ENCODE measurements around the gene CXorf38. TPM values are rescaled to one million over a fixed set of nuclear protein-coding genes. Genes with fewer than 3 reads are reported as not detected.

The CXorf38 gene
- total RNA-seq, 1 donor from 2014 or later: 6.3 TPM

DNA sequence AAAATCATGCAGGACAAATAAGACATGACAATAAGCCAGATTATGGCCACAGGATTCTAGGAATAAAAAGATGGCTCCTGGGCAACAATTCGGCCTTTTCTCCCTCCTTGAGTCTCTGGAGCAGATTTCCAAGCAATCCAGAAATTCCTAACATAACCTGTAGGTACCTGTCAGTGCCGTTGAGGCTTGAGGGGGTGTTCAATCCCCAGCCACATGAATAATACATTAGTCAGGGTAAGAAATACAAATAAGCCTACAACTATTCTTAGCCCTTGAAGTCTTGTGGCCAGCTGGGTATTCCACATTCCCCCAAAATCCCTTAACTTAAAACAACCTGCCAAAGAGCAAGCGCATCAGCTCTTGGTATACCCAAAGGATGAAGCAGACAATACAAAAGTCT is 9.7 kb downstream of the CXorf38 start:
- no peaks in the 10 kb centered on the region for H3K9me3 ChIP-seq (ENCODE audit: control insufficient read depth in 3 of 3, low read length in 3 of 3)
- no peak overlapping the region for H3K9ac ChIP-seq (ENCODE audit: low read depth in 1 of 3, low read length in 3 of 3)
- H3K27me3 ChIP-seq (ENCODE audit: control insufficient read depth in 3 of 3, insufficient read depth in 3 of 3, low read length in 3 of 3): peaks cover 0 to 4% (median 0%) of the 10 kb centered on the region in 3 donors
- peaks cover 10 to 37% (median 32%) of the 10 kb centered on the region in 3 donors for H3K36me3 ChIP-seq (ENCODE audit: control insufficient read depth in 3 of 3, insufficient read depth in 3 of 3, low read length in 3 of 3)
- peaks cover 0 to 8% (median 0%) of the 10 kb centered on the region in 3 donors for H3K4me1 ChIP-seq (ENCODE audit: control insufficient read depth in 3 of 3, insufficient read depth in 3 of 3, low read length in 3 of 3)
- H3K4me3 ChIP-seq (ENCODE audit: low read length in 3 of 3): no peak overlapping the region
- H3K27ac ChIP-seq (ENCODE audit: low read depth, low read length): no peak overlapping the region

DNA sequence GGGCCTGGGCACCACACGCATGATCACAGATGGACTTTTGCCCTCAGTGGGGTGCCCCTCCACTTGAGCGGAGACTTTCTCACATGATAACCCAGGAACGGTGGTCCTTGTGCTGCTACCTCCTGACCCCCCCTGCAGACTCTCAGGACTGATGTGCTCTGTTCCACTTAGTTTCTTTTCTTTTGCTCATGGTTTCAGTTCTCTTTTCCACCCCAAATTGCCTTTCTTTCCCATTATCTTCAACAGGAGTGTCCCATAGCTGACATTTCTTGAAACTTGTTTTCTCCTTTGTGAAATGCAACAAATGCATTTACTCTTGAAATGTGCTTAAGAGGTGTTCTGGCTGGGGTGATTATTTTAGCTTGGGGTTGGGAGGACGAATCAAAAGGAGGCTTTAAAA is 15.2 kb downstream of the CXorf38 start:
- Histone ChIP-seq H3K9me3 (ENCODE audit: control insufficient read depth in 3 of 3, low read length in 3 of 3) (no peaks in the 10 kb centered on the region), H3K27me3 (ENCODE audit: control insufficient read depth in 3 of 3, insufficient read depth in 3 of 3, low read length in 3 of 3) (no peaks in the 10 kb centered on the region), H3K36me3 (ENCODE audit: control insufficient read depth in 3 of 3, insufficient read depth in 3 of 3, low read length in 3 of 3) (peaks cover 14 to 48% (median 39%) of the 10 kb centered on the region in 3 donors), H3K27ac (ENCODE audit: low read depth, low read length) (no peak overlapping the region), H3K9ac (ENCODE audit: low read depth in 1 of 3, low read length in 3 of 3) (peak overlapping the region in 1 of 3 donors; percentile 54), H3K4me1 (ENCODE audit: control insufficient read depth in 3 of 3, insufficient read depth in 3 of 3, low read length in 3 of 3) (peaks cover 0 to 2% (median 0%) of the 10 kb centered on the region in 3 donors), H3K4me3 (ENCODE audit: low read length in 3 of 3) (no peak overlapping the region)

DNA sequence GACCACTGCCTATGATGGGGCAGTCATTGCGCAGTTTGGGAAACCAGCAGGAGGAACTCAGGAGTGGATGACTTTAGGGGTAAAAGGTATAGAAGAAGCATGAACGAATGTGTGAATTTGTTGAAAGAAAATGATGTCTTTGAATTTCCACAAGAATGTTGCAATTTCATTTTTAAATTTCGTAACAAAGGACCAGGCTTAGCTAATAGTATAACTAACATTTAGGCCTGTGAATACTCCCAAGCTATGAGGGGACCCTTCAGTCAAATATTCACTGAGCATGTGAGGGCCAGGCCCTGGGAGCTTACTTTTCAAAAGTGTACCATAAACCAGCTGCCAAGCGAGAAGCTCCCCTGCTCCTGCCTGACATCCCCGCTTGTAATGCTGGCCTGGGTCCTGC is 18.9 kb downstream of the CXorf38 start:
- H3K4me1 ChIP-seq (ENCODE audit: control insufficient read depth in 3 of 3, insufficient read depth in 3 of 3, low read length in 3 of 3): peaks cover 0 to 2% (median 0%) of the 10 kb centered on the region in 3 donors
- no peaks in the 10 kb centered on the region for H3K27me3 ChIP-seq (ENCODE audit: control insufficient read depth in 3 of 3, insufficient read depth in 3 of 3, low read length in 3 of 3)
- H3K36me3 ChIP-seq (ENCODE audit: control insufficient read depth in 3 of 3, insufficient read depth in 3 of 3, low read length in 3 of 3): peaks cover 10 to 28% (median 17%) of the 10 kb centered on the region in 3 donors
- H3K27ac ChIP-seq (ENCODE audit: low read depth, low read length): no peak overlapping the region
- H3K4me3 ChIP-seq (ENCODE audit: low read length in 3 of 3): no peak overlapping the region
- no peaks in the 10 kb centered on the region for H3K9me3 ChIP-seq (ENCODE audit: control insufficient read depth in 3 of 3, low read length in 3 of 3)
- no peak overlapping the region for H3K9ac ChIP-seq (ENCODE audit: low read depth in 1 of 3, low read length in 3 of 3)

DNA sequence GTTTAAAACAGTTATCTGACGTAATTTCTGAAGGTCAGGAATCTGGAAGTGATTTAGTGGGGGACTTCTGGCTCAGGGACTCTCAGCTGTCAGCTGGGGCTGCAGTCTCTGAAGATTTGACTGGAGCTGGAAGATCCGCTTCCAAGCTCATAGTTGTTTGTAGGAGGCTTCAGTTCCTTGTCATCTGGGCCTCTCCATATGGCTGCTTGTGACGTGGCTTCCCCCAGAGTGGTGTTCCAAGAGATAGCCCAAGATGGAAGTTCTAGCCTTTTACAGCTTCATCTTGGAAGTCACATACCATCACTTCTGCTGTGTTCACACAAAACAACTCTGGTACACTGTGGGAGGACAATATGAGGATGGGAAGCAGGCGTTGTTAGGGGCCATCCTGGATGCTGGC is 22.1 kb downstream of the CXorf38 start:
- H3K27me3 ChIP-seq (ENCODE audit: control insufficient read depth in 3 of 3, insufficient read depth in 3 of 3, low read length in 3 of 3): no peaks in the 10 kb centered on the region
- H3K9ac ChIP-seq (ENCODE audit: low read depth in 1 of 3, low read length in 3 of 3): no peak overlapping the region
- H3K4me3 ChIP-seq (ENCODE audit: low read length in 3 of 3): no peak overlapping the region
- H3K9me3 ChIP-seq (ENCODE audit: control insufficient read depth in 3 of 3, low read length in 3 of 3): peaks cover 0 to 6% (median 0%) of the 10 kb centered on the region in 3 donors
- H3K36me3 ChIP-seq (ENCODE audit: control insufficient read depth in 3 of 3, insufficient read depth in 3 of 3, low read length in 3 of 3): peaks cover 9 to 19% (median 9%) of the 10 kb centered on the region in 3 donors
- no peak overlapping the region for H3K27ac ChIP-seq (ENCODE audit: low read depth, low read length)
- no peaks in the 10 kb centered on the region for H3K4me1 ChIP-seq (ENCODE audit: control insufficient read depth in 3 of 3, insufficient read depth in 3 of 3, low read length in 3 of 3)

DNA sequence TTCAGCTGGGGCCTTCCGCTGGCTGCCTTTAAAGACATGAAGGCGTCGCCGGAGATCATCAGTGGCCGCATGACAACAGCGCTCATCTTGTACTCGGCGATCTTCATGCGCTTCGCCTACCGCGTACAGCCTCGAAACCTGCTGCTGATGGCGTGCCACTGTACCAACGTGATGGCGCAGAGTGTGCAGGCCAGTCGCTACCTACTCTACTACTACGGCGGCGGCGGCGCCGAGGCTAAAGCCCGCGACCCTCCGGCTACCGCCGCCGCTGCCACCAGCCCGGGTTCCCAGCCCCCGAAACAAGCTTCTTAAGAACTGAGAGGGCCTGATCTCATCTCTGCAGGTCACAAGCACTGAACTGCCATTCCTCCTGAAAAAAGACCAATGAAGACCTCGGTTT is 23.7 kb downstream of the CXorf38 start:
- H3K27me3 ChIP-seq (ENCODE audit: control insufficient read depth in 3 of 3, insufficient read depth in 3 of 3, low read length in 3 of 3): no peaks in the 10 kb centered on the region
- no peaks in the 10 kb centered on the region for H3K4me1 ChIP-seq (ENCODE audit: control insufficient read depth in 3 of 3, insufficient read depth in 3 of 3, low read length in 3 of 3)
- no peak overlapping the region for H3K27ac ChIP-seq (ENCODE audit: low read depth, low read length)
- no peak overlapping the region for H3K4me3 ChIP-seq (ENCODE audit: low read length in 3 of 3)
- no peak overlapping the region for H3K9ac ChIP-seq (ENCODE audit: low read depth in 1 of 3, low read length in 3 of 3)
- H3K9me3 ChIP-seq (ENCODE audit: control insufficient read depth in 3 of 3, low read length in 3 of 3): peaks cover 0 to 6% (median 0%) of the 10 kb centered on the region in 3 donors
- peaks cover 5 to 10% (median 7%) of the 10 kb centered on the region in 3 donors for H3K36me3 ChIP-seq (ENCODE audit: control insufficient read depth in 3 of 3, insufficient read depth in 3 of 3, low read length in 3 of 3)

DNA sequence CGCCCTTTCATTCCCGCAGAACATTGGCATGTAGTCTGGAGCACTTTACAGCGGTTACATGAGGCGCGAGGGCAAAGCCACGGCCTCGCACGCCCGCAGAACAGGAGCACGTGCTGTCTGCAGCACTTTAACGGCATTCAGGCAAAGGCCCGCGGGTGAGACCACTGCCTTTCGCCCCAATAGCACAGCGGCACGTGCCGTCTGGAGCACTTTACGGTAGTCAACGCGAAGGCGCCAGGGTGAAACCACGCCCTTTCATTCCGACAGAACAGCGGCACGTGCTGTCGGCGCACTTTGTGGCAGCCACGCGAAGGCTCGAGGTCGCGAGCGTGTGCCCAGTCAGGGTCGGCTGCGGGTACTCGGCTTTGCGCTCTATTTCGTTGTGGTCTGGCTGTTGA is 24.2 kb downstream of the CXorf38 start, which contains the start of gene MPC1L:
Gene MPC1L, plus strand, starts transcription at position 290 of the 398 bp plus-strand sequence. CDS start 138 bp downstream, outside the sequence.
- Histone ChIP-seq H3K4me3 (ENCODE audit: low read length in 3 of 3) (no peak within 1 kb of the TSS), H3K9me3 (ENCODE audit: control insufficient read depth in 3 of 3, low read length in 3 of 3) (peaks cover 0 to 6% (median 0%) of the 10 kb centered on the region in 3 donors), H3K9ac (ENCODE audit: low read depth in 1 of 3, low read length in 3 of 3) (no peak within 1 kb of the TSS), H3K4me1 (ENCODE audit: control insufficient read depth in 3 of 3, insufficient read depth in 3 of 3, low read length in 3 of 3) (no peaks in the 10 kb centered on the region), H3K27me3 (ENCODE audit: control insufficient read depth in 3 of 3, insufficient read depth in 3 of 3, low read length in 3 of 3) (no peaks in the 10 kb centered on the region), H3K36me3 (ENCODE audit: control insufficient read depth in 3 of 3, insufficient read depth in 3 of 3, low read length in 3 of 3) (peaks cover under 1 to 6% (median 1%) of the 10 kb centered on the region in 3 donors), H3K27ac (ENCODE audit: low read depth, low read length) (no peak within 1 kb of the TSS)

DNA sequence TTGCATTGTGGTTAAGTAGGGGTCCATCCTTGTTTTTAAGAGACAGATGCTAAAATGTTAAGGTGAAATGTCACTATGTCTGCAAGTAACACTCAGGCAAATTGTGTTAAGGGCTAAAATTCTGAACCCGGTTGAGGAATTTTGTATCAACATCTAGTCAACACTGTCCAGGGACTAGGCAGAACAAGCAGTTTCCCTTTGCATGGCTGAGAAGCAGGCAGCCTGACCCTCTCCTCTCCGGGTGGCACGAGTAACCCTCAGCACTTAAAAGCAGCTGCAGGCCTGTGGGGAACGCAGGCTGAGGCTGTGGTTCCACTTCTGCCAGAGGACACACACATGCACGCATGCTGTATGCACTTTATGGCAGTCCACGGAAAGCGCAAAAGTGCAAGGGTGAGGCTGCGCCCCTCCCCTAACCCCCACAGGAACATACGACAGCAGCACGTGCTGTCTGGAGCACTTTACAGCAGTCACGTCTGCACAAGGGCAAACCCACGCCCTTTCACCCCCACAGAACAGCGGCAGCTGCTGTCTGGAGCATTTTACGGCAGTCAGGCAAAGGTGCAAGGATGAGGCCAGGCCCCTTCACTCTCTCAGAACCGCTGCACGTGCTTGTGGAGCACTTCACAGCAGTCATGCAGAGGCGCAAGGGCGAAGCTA is 24.8 kb downstream of the CXorf38 start:
- H3K9ac ChIP-seq (ENCODE audit: low read depth in 1 of 3, low read length in 3 of 3): no peak overlapping the region
- no peaks in the 10 kb centered on the region for H3K4me1 ChIP-seq (ENCODE audit: control insufficient read depth in 3 of 3, insufficient read depth in 3 of 3, low read length in 3 of 3)
- no peak overlapping the region for H3K4me3 ChIP-seq (ENCODE audit: low read length in 3 of 3)

DNA sequence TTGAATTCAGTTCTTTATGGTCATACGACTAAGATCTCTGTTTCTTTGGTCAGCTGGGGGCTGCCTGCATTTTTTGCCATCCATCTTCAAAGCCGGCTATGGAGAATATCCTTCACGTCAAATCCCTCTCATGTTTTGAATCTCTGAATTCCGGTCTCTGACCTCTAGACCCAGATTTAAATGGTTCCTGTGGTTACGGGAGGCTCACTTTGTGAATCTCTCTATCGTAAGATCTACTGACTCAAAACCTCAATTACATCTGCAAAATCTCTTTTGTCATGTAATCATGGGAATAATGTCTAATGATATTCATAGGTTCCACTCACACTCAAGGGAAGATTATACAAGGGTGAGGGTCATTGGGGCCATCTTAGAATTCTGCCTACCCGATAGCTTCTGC is 29.8 kb downstream of the CXorf38 start:
- no peaks in the 10 kb centered on the region for H3K4me1 ChIP-seq (ENCODE audit: control insufficient read depth in 3 of 3, insufficient read depth in 3 of 3, low read length in 3 of 3)
- H3K9ac ChIP-seq (ENCODE audit: low read depth in 1 of 3, low read length in 3 of 3): no peak overlapping the region
- no peaks in the 10 kb centered on the region for H3K36me3 ChIP-seq (ENCODE audit: control insufficient read depth in 3 of 3, insufficient read depth in 3 of 3, low read length in 3 of 3)
- H3K9me3 ChIP-seq (ENCODE audit: control insufficient read depth in 3 of 3, low read length in 3 of 3): no peaks in the 10 kb centered on the region
- H3K27ac ChIP-seq (ENCODE audit: low read depth, low read length): no peak overlapping the region
- H3K27me3 ChIP-seq (ENCODE audit: control insufficient read depth in 3 of 3, insufficient read depth in 3 of 3, low read length in 3 of 3): no peaks in the 10 kb centered on the region
- H3K4me3 ChIP-seq (ENCODE audit: low read length in 3 of 3): no peak overlapping the region

More for the DNA sequence above, 24.8 kb downstream of the CXorf38 start:
- no peak overlapping the region for H3K27ac ChIP-seq (ENCODE audit: low read depth, low read length)
- no peaks in the 10 kb centered on the region for H3K27me3 ChIP-seq (ENCODE audit: control insufficient read depth in 3 of 3, insufficient read depth in 3 of 3, low read length in 3 of 3)
- H3K9me3 ChIP-seq (ENCODE audit: control insufficient read depth in 3 of 3, low read length in 3 of 3): peaks cover 0 to 6% (median 0%) of the 10 kb centered on the region in 3 donors
- H3K36me3 ChIP-seq (ENCODE audit: control insufficient read depth in 3 of 3, insufficient read depth in 3 of 3, low read length in 3 of 3): peaks cover 0 to 4% (median 0%) of the 10 kb centered on the region in 3 donors

DNA sequence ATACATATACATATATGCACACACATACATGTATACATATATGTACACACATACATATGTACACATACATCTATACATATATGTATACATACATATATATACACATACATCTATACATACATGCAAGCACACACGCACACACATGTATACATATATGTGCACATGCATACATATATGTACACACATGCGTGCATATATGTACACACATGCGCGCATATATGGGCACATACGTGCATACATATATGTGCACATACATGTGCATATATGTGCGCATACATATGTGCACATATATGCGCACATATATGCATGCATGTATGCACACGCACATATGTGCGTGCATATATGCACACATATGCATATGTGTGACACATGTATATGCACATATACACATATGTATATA is 31.4 kb downstream of the CXorf38 start:
- Histone ChIP-seq H3K27me3 (ENCODE audit: control insufficient read depth in 3 of 3, insufficient read depth in 3 of 3, low read length in 3 of 3) (no peaks in the 10 kb centered on the region), H3K4me3 (ENCODE audit: low read length in 3 of 3) (no peak overlapping the region)

DNA sequence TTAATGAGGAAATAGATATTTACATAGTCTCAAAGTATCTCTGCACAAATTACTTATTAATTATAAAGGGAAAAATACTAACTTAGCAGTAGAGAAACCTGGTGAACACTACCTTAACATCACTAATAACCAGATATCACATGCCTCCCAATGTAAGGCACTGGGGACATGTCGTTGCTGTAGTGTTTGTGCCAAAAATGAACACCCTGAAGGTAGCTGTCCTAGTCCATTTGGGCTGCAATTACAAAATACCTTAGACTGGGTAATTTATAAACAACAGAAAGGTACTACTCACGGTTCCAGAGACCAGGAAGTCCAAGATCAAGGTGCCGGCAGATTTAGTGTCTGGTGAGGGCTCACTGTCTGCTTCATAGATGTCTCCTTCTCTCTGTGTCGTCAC is 34.9 kb downstream of the CXorf38 start:
- H3K4me1 ChIP-seq (ENCODE audit: control insufficient read depth in 3 of 3, insufficient read depth in 3 of 3, low read length in 3 of 3): no peaks in the 10 kb centered on the region
- H3K9ac ChIP-seq (ENCODE audit: low read depth in 1 of 3, low read length in 3 of 3): no peak overlapping the region
- H3K9me3 ChIP-seq (ENCODE audit: control insufficient read depth in 3 of 3, low read length in 3 of 3): no peaks in the 10 kb centered on the region
- no peak overlapping the region for H3K27ac ChIP-seq (ENCODE audit: low read depth, low read length)
- H3K36me3 ChIP-seq (ENCODE audit: control insufficient read depth in 3 of 3, insufficient read depth in 3 of 3, low read length in 3 of 3): no peaks in the 10 kb centered on the region
- H3K4me3 ChIP-seq (ENCODE audit: low read length in 3 of 3): no peak overlapping the region
- no peaks in the 10 kb centered on the region for H3K27me3 ChIP-seq (ENCODE audit: control insufficient read depth in 3 of 3, insufficient read depth in 3 of 3, low read length in 3 of 3)

More for the DNA sequence above, 31.4 kb downstream of the CXorf38 start:
- H3K9me3 ChIP-seq (ENCODE audit: control insufficient read depth in 3 of 3, low read length in 3 of 3): no peaks in the 10 kb centered on the region
- H3K27ac ChIP-seq (ENCODE audit: low read depth, low read length): no peak overlapping the region
- no peaks in the 10 kb centered on the region for H3K36me3 ChIP-seq (ENCODE audit: control insufficient read depth in 3 of 3, insufficient read depth in 3 of 3, low read length in 3 of 3)
- H3K9ac ChIP-seq (ENCODE audit: low read depth in 1 of 3, low read length in 3 of 3): no peak overlapping the region
- no peaks in the 10 kb centered on the region for H3K4me1 ChIP-seq (ENCODE audit: control insufficient read depth in 3 of 3, insufficient read depth in 3 of 3, low read length in 3 of 3)

All from skeletal muscle tissue (tissue), 4 donors.